ENCODE results near the gene TMEM117.

DNA sequence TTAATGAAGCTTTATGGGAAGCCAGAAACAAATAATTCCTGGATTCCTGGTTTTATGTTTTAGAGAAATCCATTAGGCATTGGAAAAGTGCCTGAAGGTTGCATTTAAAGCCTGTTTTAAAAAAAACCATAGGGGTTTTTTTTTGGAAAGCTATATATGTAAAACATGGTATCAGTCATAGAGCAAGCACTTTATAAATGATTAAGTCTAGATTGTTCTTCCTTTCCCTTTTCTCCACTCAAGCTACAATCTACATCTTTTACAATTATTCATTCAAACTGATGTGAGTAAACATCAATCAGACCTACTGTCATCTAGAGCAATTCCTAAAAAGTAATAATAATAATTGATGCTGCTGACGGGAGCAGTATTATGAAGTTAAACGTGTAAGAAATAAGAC is 500.7 kb downstream of the TMEM117 start:
- TF ChIP-seq, protein P1, sequence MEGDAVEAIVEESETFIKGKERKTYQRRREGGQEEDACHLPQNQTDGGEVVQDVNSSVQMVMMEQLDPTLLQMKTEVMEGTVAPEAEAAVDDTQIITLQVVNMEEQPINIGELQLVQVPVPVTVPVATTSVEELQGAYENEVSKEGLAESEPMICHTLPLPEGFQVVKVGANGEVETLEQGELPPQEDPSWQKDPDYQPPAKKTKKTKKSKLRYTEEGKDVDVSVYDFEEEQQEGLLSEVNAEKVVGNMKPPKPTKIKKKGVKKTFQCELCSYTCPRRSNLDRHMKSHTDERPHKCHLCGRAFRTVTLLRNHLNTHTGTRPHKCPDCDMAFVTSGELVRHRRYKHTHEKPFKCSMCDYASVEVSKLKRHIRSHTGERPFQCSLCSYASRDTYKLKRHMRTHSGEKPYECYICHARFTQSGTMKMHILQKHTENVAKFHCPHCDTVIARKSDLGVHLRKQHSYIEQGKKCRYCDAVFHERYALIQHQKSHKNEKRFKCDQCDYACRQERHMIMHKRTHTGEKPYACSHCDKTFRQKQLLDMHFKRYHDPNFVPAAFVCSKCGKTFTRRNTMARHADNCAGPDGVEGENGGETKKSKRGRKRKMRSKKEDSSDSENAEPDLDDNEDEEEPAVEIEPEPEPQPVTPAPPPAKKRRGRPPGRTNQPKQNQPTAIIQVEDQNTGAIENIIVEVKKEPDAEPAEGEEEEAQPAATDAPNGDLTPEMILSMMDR (IDR thresholded peaks at IDR 0.05; ENCODE audit: low read depth, low read length): no peak
- no peak for TF ChIP-seq POLR2A (IDR thresholded peaks at IDR 0.05; ENCODE audit: extremely low read depth, insufficient read length)

Data from NB4 (cell line).